GM19238 (cell line): ENCODE data around the gene RAB44.
"Not testable (repeated sequence)": the region's sequence is repeated elsewhere in the genome, so short reads cannot be mapped to it uniquely, and the experiment has no call there.

Experiments
- DNase-seq: peaks from one replicate; pipeline ENCODE4 v3.0.0; 2011; ENCODE audit warnings: low spot score; ENCODE audit not compliant: insufficient read length

The RAB44 gene

DNA sequence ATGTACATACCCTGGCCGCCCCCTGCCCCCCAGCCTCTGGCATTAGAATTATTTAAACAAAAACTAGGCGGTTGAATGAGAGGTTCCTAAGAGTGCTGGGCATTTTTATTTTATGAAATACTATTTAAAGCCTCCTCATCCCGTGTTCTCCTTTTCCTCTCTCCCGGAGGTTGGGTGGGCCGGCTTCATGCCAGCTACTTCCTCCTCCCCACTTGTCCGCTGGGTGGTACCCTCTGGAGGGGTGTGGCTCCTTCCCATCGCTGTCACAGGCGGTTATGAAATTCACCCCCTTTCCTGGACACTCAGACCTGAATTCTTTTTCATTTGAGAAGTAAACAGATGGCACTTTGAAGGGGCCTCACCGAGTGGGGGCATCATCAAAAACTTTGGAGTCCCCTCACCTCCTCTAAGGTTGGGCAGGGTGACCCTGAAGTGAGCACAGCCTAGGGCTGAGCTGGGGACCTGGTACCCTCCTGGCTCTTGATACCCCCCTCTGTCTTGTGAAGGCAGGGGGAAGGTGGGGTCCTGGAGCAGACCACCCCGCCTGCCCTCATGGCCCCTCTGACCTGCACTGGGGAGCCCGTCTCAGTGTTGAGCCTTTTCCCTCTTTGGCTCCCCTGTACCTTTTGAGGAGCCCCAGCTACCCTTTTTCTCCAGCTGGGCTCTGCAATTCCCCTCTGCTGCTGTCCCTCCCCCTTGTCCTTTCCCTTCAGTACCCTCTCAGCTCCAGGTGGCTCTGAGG lies 11.5 kb upstream of the RAB44 start:
- no peak for DNase-seq

DNA sequence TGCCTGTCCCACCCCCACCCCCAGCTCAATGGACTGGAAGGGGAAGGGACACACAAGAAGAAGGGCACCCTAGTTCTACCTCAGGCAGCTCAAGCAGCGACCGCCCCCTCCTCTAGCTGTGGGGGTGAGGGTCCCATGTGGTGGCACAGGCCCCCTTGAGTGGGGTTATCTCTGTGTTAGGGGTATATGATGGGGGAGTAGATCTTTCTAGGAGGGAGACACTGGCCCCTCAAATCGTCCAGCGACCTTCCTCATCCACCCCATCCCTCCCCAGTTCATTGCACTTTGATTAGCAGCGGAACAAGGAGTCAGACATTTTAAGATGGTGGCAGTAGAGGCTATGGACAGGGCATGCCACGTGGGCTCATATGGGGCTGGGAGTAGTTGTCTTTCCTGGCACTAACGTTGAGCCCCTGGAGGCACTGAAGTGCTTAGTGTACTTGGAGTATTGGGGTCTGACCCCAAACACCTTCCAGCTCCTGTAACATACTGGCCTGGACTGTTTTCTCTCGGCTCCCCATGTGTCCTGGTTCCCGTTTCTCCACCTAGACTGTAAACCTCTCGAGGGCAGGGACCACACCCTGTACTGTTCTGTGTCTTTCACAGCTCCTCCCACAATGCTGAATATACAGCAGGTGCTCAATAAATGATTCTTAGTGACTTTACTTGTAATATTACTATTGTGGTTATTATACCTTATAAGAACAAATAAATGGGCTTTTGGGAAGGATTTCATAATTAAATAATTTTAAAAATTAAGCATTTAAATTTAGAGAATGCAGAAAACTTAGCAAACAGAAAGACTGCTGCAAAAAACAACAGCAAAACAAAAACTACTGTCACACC lies 10.7 kb upstream of the RAB44 start:
- no peak for DNase-seq

GRCh38 chr6:36688063-36688738 lies 9.4 kb upstream of the RAB44 start:
- DNase-seq, result no peak

DNA sequence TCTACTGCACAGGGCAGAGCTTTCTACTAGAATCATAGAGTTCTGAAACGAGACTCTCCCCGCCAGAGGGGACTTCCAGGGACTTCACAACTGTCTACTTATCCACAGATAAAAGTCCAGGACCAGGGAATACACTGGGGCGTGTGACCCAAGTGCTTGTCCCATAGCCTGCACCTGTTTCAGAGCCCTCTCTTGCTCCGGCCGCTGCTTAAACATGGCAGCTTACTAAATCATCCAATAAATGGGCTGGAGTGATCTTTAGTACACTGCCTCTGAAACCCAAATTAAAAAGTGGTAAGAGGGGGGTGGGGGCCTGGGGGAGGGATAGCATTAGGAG lies 8.9 kb upstream of the RAB44 start:
- no peak for DNase-seq

DNA sequence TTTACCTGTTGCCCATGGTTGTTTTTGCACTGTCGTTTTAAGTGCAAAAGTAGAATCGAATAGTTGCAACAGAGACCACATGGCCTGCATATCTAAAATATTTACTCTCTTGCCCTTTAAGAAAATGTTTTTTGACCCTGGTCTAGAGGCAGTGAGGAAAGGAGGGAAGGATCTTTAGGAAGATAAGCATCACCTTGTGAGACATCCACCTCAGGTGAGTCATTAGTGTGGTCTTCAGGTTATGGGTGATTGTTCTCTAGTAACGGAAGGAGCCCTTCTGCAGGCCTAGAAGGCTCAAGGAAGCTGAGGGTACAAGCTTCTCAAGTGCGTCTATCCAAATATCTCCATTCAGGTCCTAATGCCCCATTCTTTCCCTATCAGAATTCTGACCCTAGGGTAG lies 6.6 kb upstream of the RAB44 start:
- DNase-seq, result no peak

- no peak for DNase-seq
These were observed 6.0 kb upstream of the RAB44 start for GRCh38 chr6:36691612-36692011.

DNA sequence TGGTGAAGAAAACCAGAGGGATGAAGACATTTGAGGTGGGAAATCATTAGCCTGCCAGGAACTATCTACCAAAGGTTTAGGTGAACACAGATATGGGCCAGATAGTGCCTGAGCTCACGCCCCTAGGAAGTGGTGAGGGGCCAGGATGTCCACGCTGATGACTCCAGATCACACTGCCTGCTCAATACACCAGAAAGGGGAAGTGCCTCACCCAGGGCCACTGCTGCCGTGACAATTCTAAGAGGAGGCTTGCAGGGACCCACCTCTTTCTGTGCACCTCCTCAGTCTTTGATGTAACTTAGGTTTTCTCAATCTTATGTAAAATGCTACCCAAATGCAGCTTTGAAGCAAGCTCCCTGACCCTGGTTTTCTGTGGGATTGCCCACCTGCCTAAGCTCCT lies 5.4 kb upstream of the RAB44 start:
- DNase-seq, result peak; percentile 64

GRCh38 chr6:36692861-36693702 lies 4.5 kb upstream of the RAB44 start:
- no peak for DNase-seq

DNA sequence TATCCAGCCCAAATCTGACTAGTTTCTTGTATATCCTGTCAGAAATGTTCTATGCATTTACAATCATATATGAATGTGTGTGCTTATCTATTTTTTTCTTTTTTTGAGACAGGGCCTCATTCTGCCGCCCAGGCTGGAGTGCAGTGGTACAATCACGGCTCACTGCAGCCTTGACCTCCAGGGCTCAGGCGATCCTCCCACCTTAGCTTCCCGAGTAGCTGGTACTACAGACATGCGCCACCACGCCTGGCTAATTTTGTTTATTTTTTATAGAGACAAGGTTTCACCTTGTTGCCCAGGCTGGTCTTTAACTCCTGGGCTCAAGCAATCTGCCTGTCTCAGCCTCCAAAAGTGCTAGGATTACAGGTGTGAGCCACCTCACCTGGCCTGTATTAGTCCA lies 3.0 kb upstream of the RAB44 start:
- no peak for DNase-seq

DNA sequence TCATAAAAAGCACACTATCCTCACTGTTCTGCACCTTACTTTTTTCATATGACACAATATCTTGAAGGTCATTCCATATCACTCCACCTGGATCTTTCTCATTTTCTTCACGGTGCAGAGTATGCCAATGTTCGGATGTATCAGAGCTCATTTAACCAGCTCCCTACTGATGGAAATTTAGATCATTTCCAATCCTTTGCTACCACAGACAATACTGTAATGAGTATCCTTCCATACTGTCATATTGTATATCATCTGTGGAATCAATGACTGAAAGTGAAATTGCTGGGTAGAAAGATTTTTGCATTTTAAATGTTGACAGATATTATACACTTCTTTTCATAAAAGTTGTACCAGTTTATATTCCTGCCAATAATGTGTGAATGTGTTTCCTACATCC lies 2.2 kb upstream of the RAB44 start:
- no peak for DNase-seq

- DNase-seq, result no peak
These were observed 570 bp downstream of the RAB44 start for GRCh38 chr6:36698196-36698595.

- no peak for DNase-seq
These were observed 1.2 kb downstream of the RAB44 start for GRCh38 chr6:36698871-36699271.

DNA sequence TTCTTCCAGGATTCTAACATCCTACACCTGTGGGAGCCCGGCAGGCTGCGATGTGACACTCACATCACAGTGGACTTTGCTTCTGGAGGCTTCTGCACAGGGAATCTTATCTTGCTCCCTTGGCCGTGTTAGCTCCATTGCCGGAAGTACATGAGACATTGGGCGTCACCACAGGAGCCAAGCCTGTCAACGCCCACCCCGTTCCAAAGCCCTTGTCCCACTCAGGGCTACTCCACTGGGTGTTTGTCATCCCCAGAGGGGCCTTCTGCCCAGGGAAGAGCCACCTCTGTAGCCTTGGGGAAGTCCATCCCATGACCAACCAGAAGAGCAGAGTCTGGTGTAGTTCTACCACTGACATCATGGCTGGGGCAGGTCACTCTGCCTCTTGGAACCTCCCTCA lies 1.7 kb downstream of the RAB44 start:
- no peak for DNase-seq

DNA sequence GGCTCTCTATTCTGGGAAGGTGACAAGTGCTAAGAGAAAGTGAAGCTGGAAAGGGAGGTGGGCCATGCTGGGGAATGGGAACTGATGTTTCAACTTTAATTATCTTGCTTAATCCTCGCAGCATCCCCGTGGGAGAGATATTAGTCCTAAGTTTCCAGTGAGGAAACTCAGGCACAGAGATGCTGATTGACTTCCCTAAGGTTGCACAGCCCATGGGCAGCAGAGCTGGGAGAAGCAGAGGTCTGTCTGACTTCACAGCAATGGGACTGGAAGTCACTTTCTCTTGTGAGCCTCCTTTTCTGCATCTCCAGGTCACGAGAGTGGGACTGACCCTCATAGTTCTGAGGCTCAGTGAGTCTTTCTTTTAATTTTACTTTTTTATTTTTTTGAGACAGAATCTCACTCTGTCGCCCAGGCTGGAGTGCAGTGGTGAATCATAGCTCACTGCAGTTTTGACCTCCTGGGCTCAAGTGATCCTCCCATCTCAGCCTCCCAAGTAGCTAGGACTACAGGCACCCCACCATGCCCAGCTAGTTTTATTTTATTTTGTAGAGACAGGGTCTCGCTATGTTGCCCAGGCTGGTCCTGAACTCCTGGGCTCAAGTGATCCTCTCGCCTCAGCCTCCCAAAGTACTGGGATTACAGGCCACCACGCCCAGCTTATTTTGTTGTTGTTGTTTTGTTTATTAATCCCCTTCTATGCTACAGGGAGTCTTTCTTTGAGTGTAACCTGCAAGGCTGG lies 2.6 kb downstream of the RAB44 start:
- no peak for DNase-seq

- DNase-seq, result no peak
These were observed 3.2 kb downstream of the RAB44 start for GRCh38 chr6:36700831-36701230.

DNA sequence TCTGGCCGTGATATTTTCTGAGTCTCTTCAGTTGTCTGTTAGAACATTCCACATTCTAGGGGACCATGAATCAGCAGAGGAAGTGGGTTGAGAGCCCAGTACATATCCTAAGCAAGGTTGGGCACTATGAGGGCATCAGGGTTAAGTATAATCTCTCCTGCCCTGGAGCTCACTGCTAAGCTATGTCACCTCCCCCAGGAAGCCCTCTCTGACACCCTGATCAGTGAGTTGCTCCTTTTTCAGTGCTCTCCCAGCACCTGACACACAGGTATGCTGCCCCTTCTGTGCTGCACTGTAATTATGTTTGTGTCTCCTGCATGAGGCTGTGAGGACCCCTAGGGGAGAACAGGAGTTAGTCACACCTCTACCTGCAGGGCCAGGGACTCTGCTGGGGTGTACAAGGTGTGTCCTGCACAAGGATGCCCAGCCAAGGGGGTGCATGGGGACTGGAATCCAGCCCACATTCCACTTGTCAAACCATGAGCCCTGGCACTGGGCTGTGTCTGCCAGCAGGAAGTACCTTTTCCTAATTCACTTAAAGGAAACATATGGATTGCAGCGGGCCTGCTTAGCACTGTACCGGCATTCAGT lies 3.9 kb downstream of the RAB44 start:
- no peak for DNase-seq

GRCh38 chr6:36702656-36703055 lies 5.0 kb downstream of the RAB44 start:
- DNase-seq, result no peak

DNA sequence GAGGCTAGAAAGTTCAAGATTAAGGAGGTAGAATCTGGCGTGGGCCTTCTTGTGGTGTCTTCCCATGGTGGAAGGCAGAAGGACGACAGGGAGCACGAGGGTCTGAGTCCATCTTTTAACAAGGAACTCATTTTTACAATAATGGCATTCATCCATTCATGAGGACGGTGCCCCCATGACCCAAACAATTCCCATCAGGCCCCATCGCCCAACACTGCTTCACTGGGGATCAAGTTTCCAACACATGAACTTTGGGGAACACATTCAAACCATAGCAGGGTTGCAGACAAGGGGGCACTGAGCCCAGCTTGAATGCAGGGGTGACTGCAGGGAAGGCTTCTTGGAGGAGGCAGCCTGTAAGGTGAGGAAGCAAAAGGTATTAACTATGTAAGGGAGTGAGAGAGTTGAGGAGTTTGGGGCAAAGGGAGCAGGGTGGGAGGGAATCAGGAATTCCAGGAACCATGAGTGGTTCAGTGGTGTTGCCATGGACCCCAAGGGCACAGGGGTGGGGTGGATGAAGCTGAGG lies 5.5 kb downstream of the RAB44 start:
- DNase-seq, result no peak

DNA sequence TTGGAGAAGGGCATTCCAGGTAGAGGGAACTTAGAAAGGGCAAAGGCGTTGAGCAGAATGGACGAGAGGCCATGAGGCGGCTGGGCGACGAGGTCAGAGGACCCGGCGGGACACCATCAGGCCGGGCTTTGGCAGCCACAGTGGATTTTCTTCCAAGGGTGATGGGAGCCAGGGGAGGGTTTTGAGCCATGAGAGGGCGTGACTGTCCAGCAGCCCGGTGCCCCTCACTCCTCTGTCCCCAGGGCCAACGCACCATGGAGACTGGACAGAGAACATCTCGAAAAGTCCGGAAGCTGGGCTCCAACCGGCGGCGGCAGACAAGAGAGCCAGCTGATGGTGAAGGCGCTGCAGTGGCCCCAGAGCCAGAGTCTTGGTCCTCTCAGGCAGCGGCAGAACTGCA lies 6.4 kb downstream of the RAB44 start:
- no peak for DNase-seq

GRCh38 chr6:36704961-36705577 lies 7.4 kb downstream of the RAB44 start:
- not testable (repeated sequence) for DNase-seq
